ENCODE data around the gene BCAM. TPM values are rescaled to one million over a fixed set of nuclear protein-coding genes. Genes with fewer than 3 reads are reported as not detected.
A peak's percentile ranks its signal among the peaks of the same experiment; 100 is the strongest.

BCAM gene
- total and polyA plus RNA-seq, 10 of the 15 experiments (the other 5 are each of a cell fraction or from before 2014, with no cell fraction given): 0.10 to 0.64 TPM; not detected in 8

- Histone ChIP-seq H4K20me1 (ENCODE audit: control insufficient read depth, insufficient read depth) (no peaks in the 10 kb centered on the region), H3K27ac (ENCODE audit: control insufficient read depth, insufficient read depth) (no peak overlapping the region), H3K79me2 (ENCODE audit: control insufficient read depth, insufficient read depth, low read length) (no peaks in the 10 kb centered on the region), H3K9ac (ENCODE audit: control insufficient read depth, insufficient read depth, low read length) (no peak overlapping the region), H3K9me3 (replicated peaks; ENCODE audit: control insufficient read depth, insufficient read depth, low read length) (no peaks in the 10 kb centered on the region), H3K36me3 (ENCODE audit: control insufficient read depth in 2 of 2, insufficient read depth in 2 of 2, low read length in 1 of 2) (no peaks in the 10 kb centered on the region), H3K4me1 (ENCODE audit: control insufficient read depth, insufficient read depth, low read length) (peaks cover 14% of the 10 kb centered on the region), H3K27me3 (replicated peaks in 1 of 2; ENCODE audit: control insufficient read depth in 2 of 2, insufficient read depth in 2 of 2, low read length in 1 of 2) (no peaks in the 10 kb centered on the region), H2AFZ (ENCODE audit: control insufficient read depth, low read depth, low read length) (no peak overlapping the region), H3K4me2 (ENCODE audit: control insufficient read depth, insufficient read depth) (0 out of 2 replicates have a peak overlapping the region, but pooled peaks have one; percentile 2), H3K4me3 (no peak overlapping the region)
- in situ Hi-C loops (cut with MboI) (no loop called here), intact Hi-C loops (cut with micrococcal nuclease; ENCODE audit: unreplicated experiment) (no loop called here)
- WGBS (ENCODE audit: insufficient coverage, insufficient replicate concordance, low lambda C conversion rate, missing lambda C conversion rate): 1% methylated on average over 9 of the region's 9 CpGs
- ChIA-PET RAD21 (ENCODE audit: unreplicated experiment) (no interaction called here), POLR2A (no interaction called here), SMC1A (ENCODE audit: uncharacterized antibody, unreplicated experiment) (interaction anchor here (1.0 kb wide), 1 partner anchor 9 kb away, joined by 4 read pairs; no protein-coding TSS in a partner anchor), CTCF (interaction anchor here (0.7 to 2.2 kb wide), 7 partner anchors 8 to 103 kb away, joined by 3 to 14 read pairs (median 3); no protein-coding TSS in a partner anchor)
- no peak for DNase-seq (ENCODE audit: low read depth, low spot score)
- peak; percentile 81 for ATAC-seq
- no TSS peak for BruUV-seq (replicated peaks)
- FAIRE-seq: no peak
- no peak for TF ChIP-seq HSF1 (IDR thresholded peaks at IDR 0.05; ENCODE audit: low read depth, low read length)
- TF ChIP-seq TCF3 (IDR thresholded peaks at IDR 0.05; ENCODE audit: borderline replicate concordance, insufficient read depth, low read depth, low read length): peak; percentile 64; the same call in 1 of the 2 replicates
- peak; percentile 40; the same call in 1 of the 2 replicates for TF ChIP-seq NR2F1 (conservative IDR thresholded peaks at IDR 0.05)
- peak; percentile 29; the same call in 1 of the 2 replicates for TF ChIP-seq IKZF1 (conservative IDR thresholded peaks at IDR 0.05)
- peak; percentile 91 for TF ChIP-seq TCF12 (IDR thresholded peaks at IDR 0.05; ENCODE audit: low read depth, low read length)
These were observed 16.6 kb upstream of the BCAM start for GRCh38 chr19:44792281-44792680.

GRCh38 chr19:44794610-44795009, 14.3 kb upstream of the BCAM start:
- Histone ChIP-seq H3K9me3 (replicated peaks; ENCODE audit: control insufficient read depth, insufficient read depth, low read length) (no peaks in the 10 kb centered on the region), H3K27me3 (replicated peaks in 1 of 2; ENCODE audit: control insufficient read depth in 2 of 2, insufficient read depth in 2 of 2, low read length in 1 of 2) (no peaks in the 10 kb centered on the region), H3K4me3 (no peak overlapping the region), H3K27ac (ENCODE audit: control insufficient read depth, insufficient read depth) (no peak overlapping the region), H3K36me3 (ENCODE audit: control insufficient read depth in 2 of 2, insufficient read depth in 2 of 2, low read length in 1 of 2) (no peaks in the 10 kb centered on the region), H3K79me2 (ENCODE audit: control insufficient read depth, insufficient read depth, low read length) (no peaks in the 10 kb centered on the region), H3K9ac (ENCODE audit: control insufficient read depth, insufficient read depth, low read length) (no peak overlapping the region), H2AFZ (ENCODE audit: control insufficient read depth, low read depth, low read length) (no peak overlapping the region), H3K4me1 (ENCODE audit: control insufficient read depth, insufficient read depth, low read length) (peaks cover 19% of the 10 kb centered on the region), H4K20me1 (ENCODE audit: control insufficient read depth, insufficient read depth) (no peaks in the 10 kb centered on the region), H3K4me2 (ENCODE audit: control insufficient read depth, insufficient read depth) (no peak overlapping the region)
- in situ Hi-C loops (cut with MboI) (no loop called here), intact Hi-C loops (cut with micrococcal nuclease; ENCODE audit: unreplicated experiment) (no loop called here)
- ChIA-PET RAD21 (ENCODE audit: unreplicated experiment) (no interaction called here), CTCF (interaction anchor here (1.5 to 1.9 kb wide), 2 partner anchors 10 to 70 kb away, joined by 6 to 17 read pairs; no protein-coding TSS in a partner anchor), POLR2A (interaction anchor here (0.6 kb wide), 1 partner anchor 66 kb away, joined by 4 read pairs; no protein-coding TSS in a partner anchor), SMC1A (ENCODE audit: uncharacterized antibody, unreplicated experiment) (interaction anchor here (0.6 to 1.2 kb wide), 2 partner anchors 10 to 25 kb away, joined by 3 read pairs; no protein-coding TSS in a partner anchor)
- DNase-seq (ENCODE audit: low read depth, low spot score) (no peak), FAIRE-seq (no peak), ATAC-seq (no peak)
- TF ChIP-seq RCOR1 (conservative IDR thresholded peaks at IDR 0.05; ENCODE audit: low read depth, low read length) (no peak), LARP7 (IDR thresholded peaks at IDR 0.05) (no peak), KAT2A (conservative IDR thresholded peaks at IDR 0.05; ENCODE audit: control insufficient read depth, low read depth, low read length) (no peak), TAF1 (IDR thresholded peaks at IDR 0.05; ENCODE audit: borderline replicate concordance, low read depth, low read length) (no peak)
- no TSS peak for BruUV-seq (replicated peaks)
- WGBS (ENCODE audit: insufficient coverage, insufficient replicate concordance, low lambda C conversion rate, missing lambda C conversion rate): 48% methylated on average over 4 of the region's 4 CpGs
